Motor neuron (in vitro differentiated cells): Measurements from ENCODE around the gene MACC1. TPM values are rescaled to one million over a fixed set of nuclear protein-coding genes. Genes with fewer than 3 reads are reported as not detected.
"Not testable (repeated sequence)": the region's sequence is repeated elsewhere in the genome, so short reads cannot be mapped to it uniquely, and the experiment has no call there.

Experiments used
- ATAC-seq, 8 experiments: fragments of 200-7000 bp; cut with Tn5 transposase; replicated peaks in 6 of 8; 2 replicates each; pipeline ENCODE4 v1.8.0; 2021; ENCODE audit warnings: mild to moderate bottlenecking in 8 of 8, moderate library complexity in 8 of 8
- H3K27ac ChIP-seq, 2 donors: fragments of 250-450 bp; sonication (Bioruptor Pico); 2 replicates each; pipeline ENCODE4 v1.9.0; 2021; ENCODE audit warnings: antibody characterized with exemption in 2 of 2, mild to moderate bottlenecking in 2 of 2, moderate library complexity in 1 of 2
- H3K4me1 ChIP-seq, 2 donors: fragments of 250-450 bp; sonication (Bioruptor Pico); replicated peaks in 1 of 2; 2 replicates each; pipeline ENCODE4 v1.6.1; 2021; ENCODE audit warnings: antibody characterized with exemption in 2 of 2, mild to moderate bottlenecking in 2 of 2, moderate library complexity in 1 of 2
- H3K4me3 ChIP-seq, 5 donors: fragments of 250-450 bp; sonication (Bioruptor Pico); 2 replicates each; pipeline ENCODE4 v1.9.0; 2021; ENCODE audit warnings: antibody characterized with exemption in 5 of 5, mild to moderate bottlenecking in 5 of 5, moderate library complexity in 4 of 5
- WGBS, 10 experiments: fragments of 450-650 bp; shearing (Covaris generic); methylation state at CpG; one replicate each; pipeline ENCODE4 v1.0.0; 2022; 5-methylcytosine and 5-hydroxymethylcytosine counted together
- in situ Hi-C, 9 experiments: fragments of 400-800 bp; cut with MboI; loops; one replicate each; pipeline ENCODE4 v1.15.0; 2021; ENCODE audit warnings: low sequenced_read_pairs in 9 of 9, low pct_unique_long_range_greater_than_20kb in 2 of 9; ENCODE audit not compliant: unreplicated experiment in 9 of 9
- total RNA-seq, 8 experiments: library from RNA; unstranded; fragments of 300-600 nt; gene quantifications; 2 replicates each; pipeline versions ENCODE4 v1.2.3 to v1.2.4, GENCODE V29; 2022

The MACC1 gene
- total RNA-seq, 8 experiments from 2014 or later = 0.04 to 0.28 (median 0.09) TPM

DNA sequence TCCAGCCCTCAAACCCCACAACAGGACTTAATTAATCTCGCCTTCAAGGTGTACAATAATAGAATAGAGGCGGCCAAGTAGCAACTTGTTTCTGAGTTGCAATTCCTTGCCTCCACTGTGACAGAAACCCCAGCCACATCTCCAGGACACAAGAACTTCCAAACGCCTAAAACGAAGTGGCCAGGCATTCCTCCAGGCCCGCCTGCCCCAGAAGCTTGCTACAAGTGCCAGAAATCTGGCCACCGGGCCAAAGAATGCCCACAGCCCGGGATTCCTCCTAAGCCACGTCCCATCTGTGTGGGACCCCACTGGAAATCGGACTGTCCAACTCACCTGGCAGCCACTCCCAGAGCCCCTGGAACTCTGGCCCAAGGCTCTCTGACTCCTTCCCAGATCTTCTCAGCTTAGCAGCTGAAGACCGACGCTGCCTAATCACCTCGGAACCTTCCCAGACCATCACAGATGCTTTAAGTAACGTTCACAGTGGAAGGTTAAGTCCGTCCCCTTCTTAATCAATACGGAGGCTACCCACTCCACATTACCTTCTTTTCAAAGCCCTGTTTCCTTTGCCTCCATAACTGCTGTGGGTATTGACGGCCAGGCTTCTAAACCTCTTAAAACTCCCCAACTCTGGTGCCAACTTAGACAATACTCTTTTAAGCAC lies 94.4 kb downstream of the MACC1 start:
- ATAC-seq, H3K4me3 ChIP-seq, in situ Hi-C loops, H3K27ac ChIP-seq: not testable (repeated sequence)
- peaks cover 9 to 12% of the 10 kb centered on the region in 2 donors for H3K4me1 ChIP-seq
- WGBS, 10 experiments = 56 to 100% (median 88%) methylated on average over 1 to 8 of the region's 16 CpGs; no CpG with 5 or more reads in 3 of the 10 experiments

DNA sequence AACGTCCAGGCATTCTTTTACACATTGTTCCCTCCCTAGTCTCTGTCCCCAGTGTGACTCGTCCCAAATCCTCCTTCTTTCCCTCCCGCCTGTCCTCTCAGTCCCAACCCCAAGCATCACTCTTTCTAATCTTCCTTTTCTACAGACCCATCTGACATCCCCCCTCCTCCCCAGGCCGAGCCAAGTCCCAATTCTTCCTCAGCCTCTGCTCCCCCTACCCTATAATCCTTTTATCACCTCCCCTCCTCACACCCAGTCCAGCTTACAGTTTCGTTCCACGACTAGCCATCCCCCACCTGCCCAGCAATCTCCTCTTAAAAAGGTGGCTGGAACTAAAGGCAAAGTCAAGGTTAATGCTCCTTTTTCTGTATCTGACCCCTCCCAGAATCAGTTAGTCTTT lies 95.1 kb downstream of the MACC1 start:
- in situ Hi-C loops = no loop called here
- no peak overlapping the region for H3K4me3 ChIP-seq
- H3K27ac ChIP-seq = no peak overlapping the region
- no peak for ATAC-seq
- 34 to 100% (median 86%) methylated on average over 1 to 4 of the region's 6 CpGs; no CpG with 5 or more reads in 3 of the 10 experiments for WGBS, 10 experiments
- H3K4me1 ChIP-seq = peaks cover 9 to 12% of the 10 kb centered on the region in 2 donors

DNA sequence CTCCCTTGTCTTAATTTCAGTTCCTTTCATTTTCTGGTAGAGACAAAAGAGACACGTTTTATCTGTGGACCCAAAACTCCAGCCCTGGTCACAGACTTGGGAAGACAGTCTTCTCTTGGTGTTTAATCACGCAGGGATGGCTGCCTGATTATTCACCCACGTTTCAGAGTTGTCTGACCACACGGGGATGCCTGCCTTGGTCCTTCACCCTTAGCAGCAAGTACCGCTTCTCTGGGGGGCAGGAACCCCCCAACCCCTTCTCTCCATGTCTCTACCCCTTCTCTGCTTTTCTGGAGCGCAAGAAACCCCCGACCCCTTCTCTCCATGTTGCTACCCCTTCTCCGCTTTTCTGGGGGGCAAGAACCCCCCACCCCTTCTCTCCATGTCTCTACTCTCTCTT lies 95.8 kb downstream of the MACC1 start:
- in situ Hi-C loops = no loop called here
- no peak for ATAC-seq
- Histone ChIP-seq H3K4me3 (no peak overlapping the region), H3K27ac (no peak overlapping the region), H3K4me1 (peaks cover 9 to 12% of the 10 kb centered on the region in 2 donors)
- WGBS, 10 experiments = 41 to 100% (median 81%) methylated on average over 1 to 5 of the region's 8 CpGs; no CpG with 5 or more reads in 5 of the 10 experiments

DNA sequence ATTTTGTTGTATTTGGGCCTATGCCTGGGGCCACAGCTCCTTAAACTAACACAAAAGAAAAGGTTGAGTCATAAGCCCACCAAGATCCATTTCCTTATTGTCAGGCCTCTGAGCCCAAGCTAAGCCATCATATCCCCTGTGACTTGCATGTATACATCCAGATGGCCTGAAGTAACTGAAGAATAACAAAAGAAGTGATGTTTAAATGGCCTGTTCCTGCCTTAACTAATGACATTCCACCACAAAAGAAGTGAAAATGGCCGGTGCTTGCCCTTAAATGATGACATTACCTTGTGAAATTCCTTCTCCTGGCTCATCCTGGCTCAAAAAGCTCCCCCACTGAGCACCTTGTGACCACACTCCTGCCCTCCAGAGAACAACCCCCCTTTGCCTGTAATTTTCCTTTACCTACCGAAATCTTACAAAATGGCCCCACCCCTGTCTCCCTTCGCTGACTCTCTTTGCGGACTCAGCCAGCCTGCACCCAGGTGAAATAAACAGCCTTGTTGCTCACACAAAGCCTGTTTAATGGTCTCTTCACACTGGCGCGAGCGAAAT lies 96.5 kb downstream of the MACC1 start:
- H3K4me3 ChIP-seq, in situ Hi-C loops, ATAC-seq, H3K4me1 ChIP-seq, H3K27ac ChIP-seq: not testable (repeated sequence)
- WGBS, 10 experiments = 17 to 95% (median 70%) methylated on average over 1 to 7 of the region's 7 CpGs; no CpG with 5 or more reads in 2 of the 10 experiments

DNA sequence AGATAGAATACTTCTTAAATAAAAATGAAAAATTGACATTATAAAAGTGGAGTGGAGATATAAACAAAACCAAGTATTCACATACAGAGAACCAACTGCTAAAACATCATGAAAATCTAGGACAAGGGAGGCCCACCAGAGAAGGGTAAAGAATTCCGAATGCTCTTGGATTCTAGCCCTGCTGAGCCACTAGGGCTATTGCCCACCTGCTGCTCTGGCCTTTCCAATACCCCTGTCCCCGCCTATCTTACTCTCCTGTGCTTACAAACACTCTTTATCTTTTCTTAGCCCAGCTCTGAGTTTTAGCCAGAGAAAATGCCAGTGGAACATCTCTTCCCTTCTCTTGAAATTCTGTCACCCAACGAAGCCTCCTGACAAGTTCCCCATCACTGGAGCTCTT lies 100.3 kb downstream of the MACC1 start:
- in situ Hi-C loops = no loop called here
- 30 to 100% (median 80%) methylated on average over 1 to 3 of the region's 3 CpGs for WGBS, 10 experiments
- no peak for ATAC-seq
- no peaks in the 10 kb centered on the region for H3K4me1 ChIP-seq
- H3K27ac ChIP-seq = no peak overlapping the region
- no peak overlapping the region for H3K4me3 ChIP-seq

DNA sequence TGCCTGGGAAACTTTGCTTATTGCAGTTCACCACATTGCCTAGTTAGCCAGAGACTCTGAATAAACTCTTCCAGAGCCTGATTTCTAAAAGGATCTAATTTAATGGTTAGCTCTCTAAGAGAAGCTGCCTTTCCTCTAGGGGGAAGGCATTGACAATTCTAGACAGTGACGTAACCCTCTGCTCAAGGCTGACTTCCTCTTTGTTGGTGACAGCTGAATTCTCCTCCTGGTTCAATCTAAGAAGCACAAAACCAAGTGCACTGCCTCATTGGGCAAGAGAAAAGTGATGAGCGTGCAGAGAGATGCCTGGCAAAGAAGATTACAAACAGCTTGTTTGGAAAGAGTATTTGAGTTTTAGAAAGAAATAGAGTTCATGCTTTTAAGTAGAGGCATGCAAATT lies 102.7 kb downstream of the MACC1 start:
- no peak overlapping the region for H3K4me3 ChIP-seq
- peak in 1 of 8 experiments; percentile 27 for ATAC-seq
- 50 to 100% (median 75%) methylated on average over 1 to 2 of the region's 2 CpGs; no CpG with 5 or more reads in 1 of the 10 experiments for WGBS, 10 experiments
- in situ Hi-C loops = no loop called here
- no peak overlapping the region for H3K27ac ChIP-seq
- H3K4me1 ChIP-seq = peaks cover 0 to 7% of the 10 kb centered on the region in 2 donors

DNA sequence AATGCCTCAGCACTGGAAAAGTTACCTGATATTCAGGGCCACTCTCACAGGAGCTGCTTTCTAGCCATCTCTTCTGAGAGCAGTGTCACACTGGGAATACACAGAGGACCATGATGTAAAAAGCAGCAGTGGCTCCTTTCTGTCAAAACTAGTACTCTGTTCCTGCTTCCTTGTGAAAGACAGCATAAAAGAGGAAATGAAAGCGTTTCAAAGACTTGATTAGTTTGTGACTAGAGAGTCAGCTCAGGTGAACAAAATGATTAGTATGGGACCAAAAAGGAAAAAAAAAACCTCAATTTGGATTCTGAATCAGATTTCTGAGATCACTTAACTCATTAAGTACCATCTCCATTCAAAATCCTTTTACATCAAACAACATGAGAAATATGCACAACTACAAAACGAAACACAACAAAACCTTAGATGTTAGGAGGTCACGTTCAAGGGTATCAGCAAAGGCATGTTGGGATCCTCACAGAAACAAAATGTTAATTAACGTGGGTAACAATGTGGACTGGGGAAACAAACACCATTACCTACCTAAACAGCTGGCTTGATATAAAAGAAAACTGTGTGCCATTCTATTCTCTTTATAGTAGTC lies 103.7 kb downstream of the MACC1 start:
- H3K4me1 ChIP-seq = peaks cover 0 to 7% of the 10 kb centered on the region in 2 donors
- no peak overlapping the region for H3K27ac ChIP-seq
- ATAC-seq = no peak
- 42 to 100% (median 77%) methylated on average over 2 to 4 of the region's 4 CpGs; no CpG with 5 or more reads in 1 of the 10 experiments for WGBS, 10 experiments
- in situ Hi-C loops = no loop called here
- H3K4me3 ChIP-seq = no peak overlapping the region

DNA sequence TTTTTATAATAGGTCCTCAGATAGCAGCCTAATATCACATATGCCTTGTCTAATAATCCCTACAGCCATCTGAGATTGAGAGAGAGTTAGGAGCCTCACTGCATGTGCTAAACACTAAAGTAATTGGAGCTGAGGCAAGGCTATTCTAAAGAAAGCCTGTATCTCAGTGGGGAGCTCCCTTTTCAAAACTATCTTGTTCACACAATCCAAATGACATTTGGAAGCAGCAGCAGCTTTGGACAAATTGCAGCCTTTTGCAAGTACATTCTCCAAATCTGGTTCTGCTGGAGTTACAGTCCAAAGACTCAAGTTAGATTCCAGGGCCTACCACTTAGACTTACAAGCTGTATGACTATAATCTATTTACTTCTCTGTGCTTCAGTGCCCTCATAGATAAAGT lies 104.5 kb downstream of the MACC1 start:
- no peak overlapping the region for H3K27ac ChIP-seq

DNA sequence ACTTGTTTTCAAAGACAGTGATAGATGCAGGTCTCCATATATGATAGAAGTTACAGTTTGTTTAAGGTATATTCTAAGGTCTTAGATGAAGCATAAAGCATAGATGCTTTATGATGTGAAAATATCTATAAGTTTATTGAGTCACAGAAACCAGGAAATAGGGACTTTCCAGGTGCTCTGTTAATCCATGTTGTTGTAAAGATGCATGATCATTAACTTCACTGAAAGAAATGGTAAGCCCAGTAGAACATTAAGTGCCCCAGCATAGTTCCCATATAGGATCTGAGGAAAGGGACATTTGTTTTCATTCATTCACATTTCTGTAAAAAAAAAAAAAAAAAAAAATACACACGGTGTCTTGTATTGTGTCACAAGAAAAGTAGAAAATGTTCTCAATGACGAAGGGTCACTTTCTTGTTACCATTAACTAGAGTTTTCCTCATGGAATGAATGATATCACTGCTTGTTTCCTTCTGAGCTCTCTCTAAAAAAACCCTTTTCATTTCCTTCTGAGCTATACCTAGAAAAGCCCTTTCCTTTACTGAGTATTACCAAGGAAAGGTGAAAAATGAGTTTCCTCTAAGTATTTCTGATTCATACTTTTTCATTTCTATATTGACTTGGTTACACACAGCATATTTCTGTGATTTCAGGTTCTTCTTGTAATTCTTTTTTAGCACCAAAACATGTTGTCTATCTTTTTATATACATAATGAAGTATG lies 105.2 kb downstream of the MACC1 start:
- Histone ChIP-seq H3K4me3 (no peak overlapping the region), H3K4me1 (peaks cover 0 to 15% of the 10 kb centered on the region in 2 donors), H3K27ac (no peak overlapping the region)
- in situ Hi-C loops = no loop called here
- WGBS, 10 experiments = 71 to 100% (median 86%) methylated on average over 1 to 2 of the region's 2 CpGs; no CpG with 5 or more reads in 1 of the 10 experiments
- ATAC-seq = no peak

More for the DNA sequence above, 104.5 kb downstream of the MACC1 start:
- Histone ChIP-seq H3K4me1 (peaks cover 0 to 12% of the 10 kb centered on the region in 2 donors), H3K4me3 (no peak overlapping the region)
- no peak for ATAC-seq
- in situ Hi-C loops = no loop called here

DNA sequence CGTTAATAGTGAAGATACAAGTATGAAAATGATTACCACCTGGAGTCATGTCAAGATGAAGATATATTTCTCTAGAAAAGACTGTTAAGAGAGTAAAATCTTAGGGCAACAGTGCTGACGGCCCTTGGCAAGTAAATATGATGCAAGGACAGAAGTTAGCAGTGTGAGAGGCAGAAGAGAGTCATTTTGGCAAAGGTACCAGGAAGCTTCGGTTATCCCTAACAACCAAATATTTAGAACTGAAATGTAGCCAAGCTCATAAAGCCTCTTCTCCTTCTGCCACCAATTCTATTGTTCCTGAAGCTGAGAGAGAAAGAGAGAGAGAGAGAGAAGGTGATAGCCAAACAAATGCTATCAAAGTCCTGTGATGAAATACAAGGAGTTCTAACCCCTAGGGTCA lies 109.6 kb downstream of the MACC1 start:
- no peak overlapping the region for H3K4me3 ChIP-seq
- in situ Hi-C loops = no loop called here
- H3K4me1 ChIP-seq = peaks cover 0 to 15% of the 10 kb centered on the region in 2 donors
- ATAC-seq = no peak
- WGBS, 10 experiments = 0 to 100% (median 85%) methylated on average over 1 to 3 of the region's 3 CpGs; no CpG with 5 or more reads in 2 of the 10 experiments
- no peak overlapping the region for H3K27ac ChIP-seq

DNA sequence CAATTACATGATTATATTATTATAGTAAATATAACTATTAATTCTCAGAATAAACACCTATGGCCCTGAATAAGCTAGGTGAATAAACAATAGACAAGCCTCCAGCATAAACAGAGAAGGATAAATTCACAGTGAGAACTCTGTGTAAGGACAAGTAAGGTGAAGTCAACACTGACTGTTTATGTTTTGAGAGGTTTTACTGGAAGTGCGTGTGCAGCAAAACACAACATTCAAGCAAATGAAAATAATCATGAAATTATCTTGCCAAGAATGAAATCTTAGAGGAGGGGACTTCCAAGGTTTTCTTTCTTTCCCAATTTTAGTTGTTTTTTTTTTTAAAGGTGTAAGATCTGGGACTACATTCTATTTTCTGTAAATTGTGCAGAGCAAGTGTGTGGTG lies 112.5 kb downstream of the MACC1 start:
- in situ Hi-C loops = no loop called here

DNA sequence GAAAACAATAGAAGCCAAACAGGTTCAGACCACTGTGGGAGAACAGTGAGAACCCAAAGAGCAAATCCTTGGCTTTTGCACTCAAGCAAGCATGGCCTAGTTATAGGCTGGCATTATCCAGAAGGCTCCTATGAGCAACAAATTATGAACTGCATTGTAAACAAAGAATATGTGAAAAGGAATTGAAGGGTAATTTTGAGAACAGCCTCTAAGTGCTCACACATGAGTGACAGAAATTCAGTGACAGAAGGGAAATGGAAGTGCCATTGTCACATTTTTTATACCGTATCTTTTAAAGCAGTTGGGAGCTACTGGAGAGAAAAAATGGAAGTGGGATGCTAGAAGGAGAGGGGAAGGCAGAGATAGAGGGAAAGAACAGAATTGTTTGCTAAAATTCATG lies 114.2 kb downstream of the MACC1 start:
- WGBS, 10 experiments = 0 to 60% (median 7%) methylated on average over 1 of the region's 1 CpG; no CpG with 5 or more reads in 2 of the 10 experiments
- in situ Hi-C loops = no loop called here
- Histone ChIP-seq H3K4me3 (no peak overlapping the region), H3K4me1 (peaks cover 0 to 27% of the 10 kb centered on the region in 2 donors), H3K27ac (no peak overlapping the region)
- ATAC-seq = no peak

More for the DNA sequence above, 112.5 kb downstream of the MACC1 start:
- no peak overlapping the region for H3K27ac ChIP-seq
- no peak for ATAC-seq
- no peak overlapping the region for H3K4me3 ChIP-seq
- H3K4me1 ChIP-seq = peaks cover 0 to 17% of the 10 kb centered on the region in 2 donors
- 85 to 100% (median 100%) methylated on average over 1 of the region's 1 CpG; no CpG with 5 or more reads in 2 of the 10 experiments for WGBS, 10 experiments

DNA sequence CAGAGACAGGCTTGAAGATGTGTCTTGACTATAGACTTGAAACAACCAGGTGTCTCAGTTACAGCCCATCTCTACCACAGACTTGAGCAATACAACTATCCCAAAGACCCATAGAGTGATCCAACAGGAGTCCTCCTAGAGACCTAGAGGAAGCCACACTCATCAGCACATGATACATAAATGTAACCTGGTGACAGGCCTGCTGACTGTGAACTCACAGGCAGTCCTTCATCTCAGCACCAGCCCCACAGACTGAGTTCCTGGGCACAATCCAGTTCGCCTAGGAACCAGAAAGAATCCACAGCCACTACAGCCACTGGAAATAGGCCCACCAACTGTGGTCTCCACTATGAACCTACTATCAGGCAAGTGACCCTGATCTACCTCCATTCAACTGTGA lies 121.3 kb downstream of the MACC1 start:
- Histone ChIP-seq H3K4me3 (no peak overlapping the region), H3K4me1 (peaks cover 0 to 21% of the 10 kb centered on the region in 2 donors), H3K27ac (no peak overlapping the region)
- in situ Hi-C loops = no loop called here
- 50 to 100% (median 100%) methylated on average over 1 of the region's 1 CpG; no CpG with 5 or more reads in 7 of the 10 experiments for WGBS, 10 experiments
- ATAC-seq = no peak
